GM12875 (cell line): ENCODE results near the gene SH2D7.
A peak's percentile ranks its signal among the peaks of the same experiment; 100 is the strongest.

Source experiments
- H3K4me3 ChIP-seq: one replicate; pipeline ENCODE4 v1.5.1; 2011; ENCODE audit warnings: low read depth, low read length, control low read depth
- TF ChIP-seq, protein P1 (sequence below): IDR thresholded peaks from 2 replicates; pipeline ENCODE4 v1.5.1; 2011; ENCODE audit warnings: low read depth, mild to moderate bottlenecking, control low read depth, inconsistent platforms, low read length, moderate library complexity, borderline replicate concordance; ENCODE audit not compliant: insufficient read depth

Gene SH2D7

GRCh38 chr15:78127882-78128281, 35.5 kb downstream of the SH2D7 start:
- TF ChIP-seq, protein P1, sequence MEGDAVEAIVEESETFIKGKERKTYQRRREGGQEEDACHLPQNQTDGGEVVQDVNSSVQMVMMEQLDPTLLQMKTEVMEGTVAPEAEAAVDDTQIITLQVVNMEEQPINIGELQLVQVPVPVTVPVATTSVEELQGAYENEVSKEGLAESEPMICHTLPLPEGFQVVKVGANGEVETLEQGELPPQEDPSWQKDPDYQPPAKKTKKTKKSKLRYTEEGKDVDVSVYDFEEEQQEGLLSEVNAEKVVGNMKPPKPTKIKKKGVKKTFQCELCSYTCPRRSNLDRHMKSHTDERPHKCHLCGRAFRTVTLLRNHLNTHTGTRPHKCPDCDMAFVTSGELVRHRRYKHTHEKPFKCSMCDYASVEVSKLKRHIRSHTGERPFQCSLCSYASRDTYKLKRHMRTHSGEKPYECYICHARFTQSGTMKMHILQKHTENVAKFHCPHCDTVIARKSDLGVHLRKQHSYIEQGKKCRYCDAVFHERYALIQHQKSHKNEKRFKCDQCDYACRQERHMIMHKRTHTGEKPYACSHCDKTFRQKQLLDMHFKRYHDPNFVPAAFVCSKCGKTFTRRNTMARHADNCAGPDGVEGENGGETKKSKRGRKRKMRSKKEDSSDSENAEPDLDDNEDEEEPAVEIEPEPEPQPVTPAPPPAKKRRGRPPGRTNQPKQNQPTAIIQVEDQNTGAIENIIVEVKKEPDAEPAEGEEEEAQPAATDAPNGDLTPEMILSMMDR: no peak

DNA sequence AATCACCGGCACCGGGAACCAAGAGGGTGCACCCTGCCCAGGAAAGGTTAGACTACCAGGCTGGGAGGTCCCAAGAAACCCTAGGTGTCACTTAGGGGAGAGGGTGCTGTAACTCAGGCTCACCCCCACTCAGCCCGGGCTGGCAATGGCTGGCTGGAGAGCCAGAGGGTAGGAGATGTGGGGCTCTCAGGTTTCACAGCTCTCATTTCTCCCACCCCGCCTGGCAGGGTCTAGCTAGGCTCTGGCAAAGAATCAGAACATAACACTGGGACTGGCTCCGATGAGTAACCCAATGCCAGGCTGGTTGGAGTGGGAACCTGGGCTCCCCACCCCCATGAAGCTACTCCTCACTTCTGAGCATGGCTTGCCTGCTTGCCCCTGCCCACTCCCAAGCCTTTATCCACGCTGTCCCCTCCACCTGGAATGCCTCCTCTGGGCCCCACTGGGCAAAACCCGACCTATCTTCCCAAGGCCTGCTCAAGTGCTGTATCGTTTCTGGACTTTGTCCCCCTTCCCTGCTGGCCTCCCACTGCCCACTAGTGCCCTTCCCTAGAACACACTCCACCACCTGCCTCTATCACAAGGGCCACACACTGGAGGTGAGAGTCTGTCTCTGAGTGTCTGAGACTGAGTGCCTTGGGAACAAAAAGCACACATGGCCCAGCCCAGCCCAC, 36.9 kb downstream of the SH2D7 start:
- H3K4me3 ChIP-seq: no peak overlapping the region
- TF ChIP-seq, protein P1: no peak

More at GRCh38 chr15:78127882-78128281, 35.5 kb downstream of the SH2D7 start:
- no peak overlapping the region for H3K4me3 ChIP-seq

GRCh38 chr15:78129751-78130287, 37.5 kb downstream of the SH2D7 start:
- no peak overlapping the region for H3K4me3 ChIP-seq
- TF ChIP-seq, protein P1: no peak

DNA sequence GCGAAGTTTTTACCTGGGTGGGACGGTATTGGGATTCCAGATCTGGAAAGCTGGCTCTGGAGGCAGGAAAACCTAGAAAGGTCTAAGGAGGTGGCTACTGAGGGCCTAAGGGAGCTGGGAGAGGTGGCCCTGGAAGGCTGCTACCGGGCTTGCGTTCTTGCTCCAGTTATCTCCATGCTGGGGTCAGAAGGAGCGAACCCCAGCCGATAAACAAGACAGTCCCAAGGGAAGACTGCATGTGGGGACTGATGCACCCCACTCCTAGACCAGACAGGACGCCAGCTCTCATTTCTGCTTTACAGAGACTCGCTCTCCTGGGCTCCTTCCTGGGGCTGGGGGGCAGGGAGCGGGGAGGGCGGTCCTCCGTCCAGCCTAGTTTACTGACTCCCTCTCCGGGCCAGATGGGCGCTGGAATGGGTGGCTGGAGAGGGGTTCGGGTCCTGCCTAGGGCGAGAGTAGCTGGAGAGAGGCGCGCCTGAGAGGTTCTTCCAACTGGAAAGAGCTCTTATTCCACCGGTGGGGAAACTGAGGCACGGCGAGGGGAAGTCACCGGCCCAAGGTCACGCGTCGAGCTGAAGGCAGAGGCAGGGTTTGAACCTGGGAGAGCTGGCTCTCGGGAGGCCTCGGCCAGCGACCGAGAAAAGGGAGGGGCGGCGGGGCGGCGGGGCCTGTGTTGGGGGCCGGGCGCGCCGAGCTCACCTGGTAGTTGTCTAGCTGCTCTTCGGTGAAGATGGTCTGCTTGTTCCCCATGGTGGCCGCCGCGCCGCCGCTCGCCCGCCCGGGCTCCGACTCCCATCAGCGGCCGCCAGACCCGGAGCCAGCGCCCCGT, 38.3 kb downstream of the SH2D7 start:
- peak overlapping the region; percentile 94 for H3K4me3 ChIP-seq
- TF ChIP-seq, protein P1: no peak

- H3K4me3 ChIP-seq: peak within 1 kb of the TSS; percentile 94
- TF ChIP-seq, protein P1: peak; percentile 89
These were observed 39.1 kb downstream of the SH2D7 start, which contains the start of gene CIB2 for GRCh38 chr15:78131295-78132061. TSS of gene CIB2 (minus strand) at chr15:78131445. CDS start at chr15:78131215, 230 bp downstream.

DNA sequence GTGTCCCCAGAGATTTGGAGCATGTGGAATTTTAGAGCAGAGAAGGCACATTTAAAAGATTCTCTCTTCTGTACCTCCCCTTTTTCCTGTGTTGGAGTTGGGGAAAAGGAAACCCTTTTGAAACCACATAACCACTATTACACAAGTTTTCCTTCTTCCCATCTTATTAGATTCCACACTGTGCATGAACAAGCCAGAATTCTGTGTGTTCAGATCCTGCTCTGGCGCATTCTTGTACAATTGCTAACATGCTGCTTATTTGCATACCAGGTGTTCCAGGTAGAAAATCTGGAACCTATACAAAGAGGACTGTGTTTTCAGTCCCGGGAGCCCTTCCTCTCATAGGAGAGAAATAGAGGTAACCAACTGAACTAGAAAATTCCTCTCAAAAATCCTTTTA, 41.4 kb downstream of the SH2D7 start:
- TF ChIP-seq, protein P1: no peak
- H3K4me3 ChIP-seq: no peak overlapping the region
